Stimulated activated CD8-positive, alpha-beta memory T cell treated with anti-CD3 and anti-CD28 coated beads, Interleukin-7, amount 100 ng/mL, for 24 hours (primary cell): ENCODE data around the gene CYBA.
A peak's percentile ranks its signal among the peaks of the same experiment; 100 is the strongest.

Experiments
- DNase-seq: peaks from one replicate; pipeline ENCODE4 v3.0.0-alpha.2; 2020; ENCODE audit warnings: low read depth

Gene CYBA

GRCh38 chr16:88650749-88651275, at the start of gene CYBA:
TSS of gene CYBA (minus strand) at chr16:88651053. CDS start at chr16:88651013, 40 bp downstream.
- peak; percentile 69 for DNase-seq

- no peak for DNase-seq
Measured at GRCh38 chr16:88700322-88700635, 49.4 kb upstream of the CYBA start.

- no peak for DNase-seq
Measured at GRCh38 chr16:88699180-88699579, 48.3 kb upstream of the CYBA start.

DNA sequence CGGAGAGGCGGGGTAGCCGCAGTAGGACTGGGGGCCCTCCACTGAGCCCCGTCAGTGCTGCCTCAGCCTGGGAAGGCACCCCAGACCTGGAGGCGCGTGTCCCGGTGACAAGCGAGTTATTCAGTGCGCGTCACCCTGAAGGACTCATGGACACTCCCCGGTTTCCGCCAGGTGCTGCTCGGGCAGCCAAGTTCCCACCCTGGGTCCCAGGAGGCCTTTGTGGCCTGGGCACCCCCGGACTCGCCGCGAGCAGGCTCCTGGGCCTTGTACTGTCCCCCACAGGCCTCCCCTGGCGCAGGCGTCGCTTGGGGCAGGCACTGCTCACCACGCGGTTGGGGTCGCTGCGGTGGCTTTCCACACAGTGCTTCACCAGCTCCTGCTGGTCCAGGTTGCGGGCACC, 47.8 kb upstream of the CYBA start:
- DNase-seq: no peak

- DNase-seq: no peak
Measured at GRCh38 chr16:88697831-88698615, 47.2 kb upstream of the CYBA start.

- DNase-seq: no peak
Measured at GRCh38 chr16:88697116-88697830, 46.4 kb upstream of the CYBA start.

- DNase-seq: no peak
Measured at GRCh38 chr16:88696441-88696840, 45.6 kb upstream of the CYBA start.

GRCh38 chr16:88695753-88696152, 44.9 kb upstream of the CYBA start:
- no peak for DNase-seq

DNA sequence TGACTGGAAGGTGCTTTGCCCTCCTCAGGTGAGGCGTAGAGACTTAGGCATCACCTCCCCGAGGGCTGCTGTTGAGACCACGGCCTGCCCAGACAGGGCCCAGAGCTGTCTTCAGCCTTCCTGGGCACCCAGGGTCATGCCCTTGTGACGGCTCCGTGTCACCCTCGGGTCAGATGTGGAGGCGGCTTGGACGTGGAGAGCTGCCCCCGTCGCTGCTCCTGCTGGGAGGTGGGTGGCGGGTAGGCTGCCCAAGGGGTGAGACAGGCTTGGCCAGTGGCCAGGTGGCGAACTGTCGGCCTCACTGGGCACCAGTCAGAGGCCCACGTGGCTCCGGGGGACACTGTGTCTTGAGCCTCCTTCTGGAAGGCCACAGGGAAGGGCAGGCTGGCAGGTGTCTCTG, 44.4 kb upstream of the CYBA start:
- DNase-seq: no peak

GRCh38 chr16:88694221-88695087, 43.6 kb upstream of the CYBA start:
- no peak for DNase-seq

- no peak for DNase-seq
Measured at GRCh38 chr16:88693420-88694177, 42.7 kb upstream of the CYBA start.

- no peak for DNase-seq
Measured at GRCh38 chr16:88692861-88693260, 42.0 kb upstream of the CYBA start.

GRCh38 chr16:88691924-88692560, 41.2 kb upstream of the CYBA start:
- DNase-seq: no peak

DNA sequence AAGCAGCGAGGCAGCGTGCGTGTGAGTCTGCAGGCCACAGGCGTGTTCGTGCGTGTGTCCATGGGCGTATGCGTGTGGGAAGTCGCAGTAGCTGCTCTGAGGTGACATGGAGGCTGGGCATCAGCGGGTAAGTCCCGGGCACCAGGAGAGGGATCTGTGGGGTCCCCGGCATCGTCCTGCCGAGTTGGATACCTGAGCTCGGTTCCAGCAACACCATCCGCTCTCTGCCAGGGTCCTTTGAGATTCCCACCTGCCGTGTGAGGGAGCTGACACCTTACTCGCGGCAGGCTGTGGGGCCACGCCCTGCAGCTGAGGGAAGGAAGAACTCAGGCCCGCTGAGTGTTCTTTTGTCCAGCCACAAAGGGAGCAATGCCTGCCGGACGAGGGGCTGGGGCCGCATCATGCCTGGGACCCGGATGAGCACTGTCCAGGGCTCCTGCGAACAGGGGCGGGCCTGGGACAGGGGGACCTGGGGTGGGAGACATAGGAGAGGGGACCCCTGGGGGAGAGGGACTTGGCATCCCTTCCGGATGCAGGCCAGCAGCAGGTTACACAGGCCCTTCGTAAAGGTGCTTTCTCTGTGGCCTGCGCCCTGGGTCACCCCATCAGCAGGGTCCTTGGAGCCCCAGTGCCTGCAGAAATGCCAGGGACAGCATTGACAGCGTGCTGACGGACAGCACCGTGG, 40.4 kb upstream of the CYBA start:
- no peak for DNase-seq

GRCh38 chr16:88690341-88691128, 39.7 kb upstream of the CYBA start:
- DNase-seq: no peak

DNA sequence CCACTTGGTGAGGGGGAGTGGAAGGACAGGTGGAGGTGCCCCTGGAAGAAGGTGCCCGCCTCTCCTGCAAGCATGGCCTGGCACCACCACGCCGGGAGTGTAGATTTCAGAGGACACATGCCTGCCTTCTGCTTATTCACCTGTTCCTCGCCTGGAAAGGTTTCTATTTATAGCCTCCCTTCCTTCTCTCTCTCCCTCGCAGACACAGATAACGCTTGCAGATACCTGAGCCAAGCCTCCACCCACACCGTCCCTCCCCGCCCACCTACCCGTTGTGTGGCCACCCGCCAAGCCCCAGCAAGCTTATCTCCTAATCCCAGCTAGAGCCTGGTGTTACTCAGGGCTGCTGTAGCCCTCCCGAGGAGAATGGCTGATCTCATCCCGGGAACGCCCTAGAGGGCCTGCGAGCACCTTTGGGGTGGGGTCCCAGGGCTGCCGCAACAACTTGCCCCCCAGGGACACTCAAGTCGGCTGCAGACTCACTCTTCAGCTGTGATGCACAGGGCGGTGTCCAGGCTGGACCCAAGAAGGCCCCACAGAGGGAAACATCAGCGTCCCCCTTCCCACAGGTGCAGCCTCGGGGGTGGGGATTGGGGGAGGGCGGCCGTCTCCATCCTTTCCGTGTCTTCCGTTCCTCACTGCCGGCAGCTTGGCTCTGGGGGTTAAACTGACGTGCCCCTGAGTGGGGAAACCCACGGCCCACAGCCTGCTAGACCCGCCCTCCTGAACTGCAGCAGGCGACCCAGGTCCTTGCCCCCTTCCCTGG, 37.3 kb upstream of the CYBA start:
- no peak for DNase-seq

- no peak for DNase-seq
Measured at GRCh38 chr16:88687676-88688012, 36.8 kb upstream of the CYBA start.

DNA sequence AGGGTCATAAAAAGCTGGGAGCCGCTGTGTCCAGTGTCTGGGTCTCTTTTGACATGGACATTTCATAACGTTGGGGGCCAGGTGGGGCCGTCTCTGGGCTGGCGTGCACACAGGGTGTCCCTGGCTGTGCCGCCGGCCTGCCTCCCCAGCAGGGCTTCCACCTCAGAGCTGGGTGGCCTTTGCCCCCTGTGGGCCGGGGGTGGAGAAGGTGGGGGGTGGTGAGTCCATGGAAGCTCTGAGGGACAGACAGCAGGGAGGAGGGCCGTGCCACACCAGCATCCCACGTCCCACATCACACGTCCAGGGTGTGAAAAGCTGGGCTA, 36.4 kb upstream of the CYBA start:
- DNase-seq: no peak
